SK-N-SH (cell line): Measurements from ENCODE around the gene OSBPL7. TPM values are rescaled to one million over a fixed set of nuclear protein-coding genes. Genes with fewer than 3 reads are reported as not detected.

Source experiments
- CTCF ChIA-PET: fragments of 300-600, 350-600 bp; formaldehyde crosslinking; extraction: SDS; loops from one replicate; lab custom pipeline; 2021; lab: Yijun Ruan, JAX
- POLR2A ChIA-PET: fragments of 350-600 bp; sonication (Branson Sonifier 250); formaldehyde crosslinking; extraction: SDS; loops from one replicate; lab custom pipeline; 2020; ENCODE audit warnings: antibody characterized with exemption, inconsistent platforms; lab: Yijun Ruan, JAX
- DNase-seq: peaks from one replicate; pipeline ENCODE4 v3.0.0; 2012
- H2AFZ ChIP-seq: fragments of 200-600 bp; sonication (generic); 2 replicates; pipeline ENCODE4 v1.8.1; 2016; ENCODE audit warnings: antibody characterized with exemption, mild to moderate bottlenecking, low read depth
- H3F3A ChIP-seq: fragments of 200-600 bp; sonication (generic); replicated peaks from 2 replicates; pipeline ENCODE3; 2016; ENCODE audit warnings: antibody characterized with exemption, mild to moderate bottlenecking; ENCODE audit not compliant: insufficient read depth
- H3K27ac ChIP-seq, 2 experiments: fragments of 200-500 bp in 1 of 2; fragments of 200-600 bp in 1 of 2; sonication (Bioruptor generic) in 1 of 2; sonication (generic), shearing (Covaris generic) in 1 of 2; 2 replicates each; pipeline versions ENCODE4 v1.5.1 to v1.6.1; 2014 to 2016; ENCODE audit warnings: low read depth in 2 of 2, inconsistent platforms in 1 of 2, low read length in 1 of 2, mild to moderate bottlenecking in 1 of 2, mixed read lengths in 1 of 2
- H3K27me3 ChIP-seq: fragments of 200-600 bp; sonication (generic), shearing (Covaris generic); 2 replicates; pipeline ENCODE4 v1.6.1; 2016; ENCODE audit warnings: mixed run types; ENCODE audit not compliant: insufficient read depth
- H3K36me3 ChIP-seq, 2 experiments: fragments of 200-500 bp in 1 of 2; fragments of 200-600 bp in 1 of 2; sonication (Bioruptor generic) in 1 of 2; sonication (generic) in 1 of 2; replicated peaks in 1 of 2; 2 replicates each; pipeline versions ENCODE3 to v1.5.1; 2014 to 2016; ENCODE audit warnings: low read length in 1 of 2, mild to moderate bottlenecking in 1 of 2; ENCODE audit not compliant: insufficient read depth in 2 of 2, control insufficient read depth in 1 of 2
- H3K4me1 ChIP-seq, 2 experiments: fragments of 200-500 bp in 1 of 2; fragments of 200-600 bp in 1 of 2; sonication (Bioruptor generic) in 1 of 2; sonication (generic), shearing (Covaris generic) in 1 of 2; 2 replicates each; pipeline versions ENCODE4 v1.5.1 to v1.6.1; 2014 to 2016; ENCODE audit warnings: low read depth in 1 of 2, low read length in 1 of 2, mixed run types in 1 of 2; ENCODE audit not compliant: insufficient read depth in 2 of 2, control insufficient read depth in 1 of 2
- H3K4me2 ChIP-seq: fragments of 200-600 bp; sonication (generic), shearing (Covaris generic); 2 replicates; pipeline ENCODE4 v1.6.1; 2017; ENCODE audit warnings: mixed run types
- H3K4me3 ChIP-seq, 2 experiments: fragments of 200-500 bp in 1 of 2; fragments of 200-600 bp in 1 of 2; sonication (Bioruptor generic) in 1 of 2; sonication (generic), shearing (Covaris generic) in 1 of 2; 2 replicates each; pipeline versions ENCODE4 v1.5.1 to v1.8.1; 2014 to 2016; ENCODE audit warnings: low read depth in 2 of 2, inconsistent platforms in 1 of 2, low read length in 1 of 2, mild to moderate bottlenecking in 1 of 2, mixed read lengths in 1 of 2, moderate library complexity in 1 of 2
- H3K79me2 ChIP-seq: fragments of 200-600 bp; sonication (generic); 2 replicates; pipeline ENCODE4 v1.8.1; 2017; ENCODE audit warnings: mild to moderate bottlenecking; ENCODE audit not compliant: insufficient read depth
- H3K9ac ChIP-seq: fragments of 200-600 bp; sonication (generic); 2 replicates; pipeline ENCODE4 v1.6.1; 2017; ENCODE audit warnings: mixed run types
- H3K9me2 ChIP-seq: fragments of 200-600 bp; sonication (generic); 2 replicates; pipeline ENCODE4 v1.6.1; 2017; ENCODE audit warnings: mixed run types
- H3K9me3 ChIP-seq: fragments of 200-600 bp; sonication (generic); 2 replicates; pipeline ENCODE4 v1.6.1; 2017; ENCODE audit warnings: mixed run types, mild to moderate bottlenecking, moderate library complexity
- H4K20me1 ChIP-seq: fragments of 200-600 bp; sonication (generic); 2 replicates; pipeline ENCODE4 v1.6.1; 2017; ENCODE audit warnings: mild to moderate bottlenecking, mixed run types; ENCODE audit not compliant: insufficient read depth
- CHD2 ChIP-seq: fragments of 150-350 bp; IDR thresholded peaks from 2 replicates; pipeline ENCODE4 v1.6.1; 2018; ENCODE audit warnings: low read length; ENCODE audit not compliant: partially characterized antibody
- JUND ChIP-seq: IDR thresholded peaks from 2 replicates; pipeline ENCODE4 v1.4.0; 2012
- MEF2A ChIP-seq: IDR thresholded peaks from 2 replicates; pipeline ENCODE4 v1.4.0; 2012; ENCODE audit warnings: low read depth, borderline replicate concordance
- NRF1 ChIP-seq: IDR thresholded peaks from 2 replicates; pipeline ENCODE4 v1.6.1; 2012; ENCODE audit warnings: low read depth, mild to moderate bottlenecking, low read length
- POLR2AphosphoS5 ChIP-seq: IDR thresholded peaks from 2 replicates; pipeline ENCODE4 v1.6.1; 2012; ENCODE audit warnings: low read depth, low read length
- RCOR1 ChIP-seq: fragments of 150-350 bp; IDR thresholded peaks from 2 replicates; pipeline ENCODE4 v1.6.1; 2017; ENCODE audit warnings: antibody characterized with exemption, low read length
- RFX5 ChIP-seq: IDR thresholded peaks from 2 replicates; pipeline ENCODE4 v1.6.1; 2012; ENCODE audit warnings: mild to moderate bottlenecking, improper control_type of control experiment, low read length
- SMC3 ChIP-seq: IDR thresholded peaks from 2 replicates; pipeline ENCODE4 v1.6.1; 2012; ENCODE audit warnings: low read depth, low read length, improper control_type of control experiment
- TCF12 ChIP-seq: IDR thresholded peaks from 2 replicates; pipeline ENCODE4 v1.4.0; 2012
- WGBS: methylation state at CpG from one replicate; pipeline ENCODE4 v1.1.6; 2017; ENCODE audit warnings: low lambda C conversion rate; 5-methylcytosine and 5-hydroxymethylcytosine counted together
- polyA plus RNA-seq, 3 experiments: library from polyadenylated mRNA; depleted of rRNA; stranded (reverse); fragments of >200 nt; gene quantifications; 2 replicates each; pipeline ENCODE4 v1.2.3, GENCODE V29; 2012
- TF ChIP-seq, protein P1 (sequence below): IDR thresholded peaks from 2 replicates; pipeline ENCODE4; 2012
- TF ChIP-seq, protein P2 (sequence below): fragments of 200-600 bp; sonication (generic); IDR thresholded peaks from 2 replicates; pipeline ENCODE4 v1.6.1; 2017; ENCODE audit warnings: antibody characterized with exemption, mild to moderate bottlenecking, moderate library complexity
- TF ChIP-seq, protein P3 (sequence below): IDR thresholded peaks from 2 replicates; pipeline ENCODE4 v1.6.1; 2012; ENCODE audit warnings: mild to moderate bottlenecking, low read depth, low read length, moderate library complexity
- TF ChIP-seq, protein P4 (sequence below): IDR thresholded peaks from 2 replicates; pipeline ENCODE4 v1.4.0; 2012; ENCODE audit warnings: low read depth, borderline replicate concordance
- TF ChIP-seq, protein P5 (sequence below): IDR thresholded peaks from 2 replicates; pipeline ENCODE4 v1.4.0; 2012; ENCODE audit warnings: low read depth, borderline replicate concordance

Gene OSBPL7
- polyA plus RNA-seq, 1 of the 3 experiments (the other 2 are of a cell fraction): 23.7 TPM

DNA sequence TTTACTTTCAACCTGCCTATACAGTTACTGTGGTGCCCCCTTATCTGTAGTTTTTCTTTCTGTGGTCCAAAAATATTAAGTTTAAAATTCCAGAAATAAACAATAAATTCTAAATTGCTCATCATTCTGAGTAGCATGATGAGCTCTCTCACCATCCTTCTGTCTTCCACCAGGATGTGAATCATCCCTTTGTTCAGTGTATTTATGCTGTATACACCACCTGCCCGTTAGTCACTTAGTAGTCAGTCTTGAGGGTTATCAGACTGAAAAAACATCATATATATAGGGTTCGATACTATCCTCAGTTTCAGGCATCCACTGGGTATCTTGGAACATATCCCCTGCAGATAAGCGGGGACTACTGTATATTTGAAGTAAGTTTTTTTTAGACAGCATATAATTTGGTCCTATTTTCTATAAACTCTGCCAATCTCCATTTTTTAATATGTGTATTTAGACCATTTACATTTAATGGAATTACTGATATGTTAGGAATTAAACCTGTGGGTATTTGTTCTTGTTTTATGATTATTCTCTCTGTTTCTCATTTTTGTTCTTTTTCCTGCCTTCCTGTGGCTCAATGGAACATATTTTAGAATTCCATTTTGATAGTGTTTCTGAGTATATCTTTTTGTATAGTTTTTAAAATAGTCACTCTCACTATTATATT is 57.5 kb downstream of the OSBPL7 start:
- TF ChIP-seq RCOR1: no peak
- TF ChIP-seq TCF12: no peak
- no peak for TF ChIP-seq RFX5
- Histone ChIP-seq H3K9me2 (no peaks in the 10 kb centered on the region), H3K4me3 (no peak overlapping the region), H2AFZ (no peak overlapping the region), H3K4me2 (no peak overlapping the region), H3K9me3 (peaks cover 28% of the 10 kb centered on the region), H3K36me3 (no peaks in the 10 kb centered on the region), H4K20me1 (no peaks in the 10 kb centered on the region), H3K79me2 (no peaks in the 10 kb centered on the region), H3K9ac (no peak overlapping the region), H3K4me1 (no peaks in the 10 kb centered on the region), H3K27me3 (peaks cover 14% of the 10 kb centered on the region; the same call in 1 of the 2 replicates), H3K27ac (no peak overlapping the region), H3F3A (no peaks in the 10 kb centered on the region)
- ChIA-PET POLR2A (no interaction called here), CTCF (interaction anchor here (2.4 kb wide), 1 partner anchor 67 kb away, joined by 6 read pairs; no protein-coding TSS in a partner anchor)
- WGBS: 8% methylated on average over 3 of the region's 3 CpGs
- no peak for DNase-seq

DNA sequence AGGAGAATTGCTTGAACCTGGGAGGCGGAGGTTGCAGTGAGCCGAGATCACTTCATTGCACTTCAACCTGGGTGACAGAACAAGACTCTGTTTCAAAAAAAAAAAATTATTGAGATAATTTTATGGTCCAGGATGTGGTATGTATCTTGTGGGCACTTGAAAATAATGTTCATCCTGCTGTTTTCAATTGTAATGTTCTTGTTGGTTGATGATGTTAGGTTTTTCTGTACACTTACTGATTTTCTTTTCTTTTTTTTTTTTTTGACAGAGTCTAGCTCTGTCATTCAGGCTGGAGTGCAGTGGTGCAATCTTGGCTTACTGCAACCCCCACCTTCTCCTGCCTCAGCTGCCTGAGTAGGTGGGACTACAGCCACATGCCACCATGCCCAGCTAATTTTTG is 58.9 kb downstream of the OSBPL7 start:
- Histone ChIP-seq H3K4me2 (no peak overlapping the region), H3K4me3 (no peak overlapping the region), H3K27me3 (peaks cover 1% of the 10 kb centered on the region; the same call in 1 of the 2 replicates), H3K9ac (no peak overlapping the region), H3K36me3 (no peaks in the 10 kb centered on the region), H2AFZ (no peak overlapping the region), H3K9me3 (peaks cover 28% of the 10 kb centered on the region), H3K9me2 (no peaks in the 10 kb centered on the region), H3K79me2 (no peaks in the 10 kb centered on the region), H3K27ac (no peak overlapping the region), H3K4me1 (no peaks in the 10 kb centered on the region), H4K20me1 (no peaks in the 10 kb centered on the region), H3F3A (no peaks in the 10 kb centered on the region)
- ChIA-PET POLR2A (no interaction called here), CTCF (interaction anchor here (0.7 to 2.4 kb wide), 2 partner anchors 10 to 65 kb away, joined by 4 to 6 read pairs; no protein-coding TSS in a partner anchor)
- DNase-seq: no peak
- TF ChIP-seq, protein P1, sequence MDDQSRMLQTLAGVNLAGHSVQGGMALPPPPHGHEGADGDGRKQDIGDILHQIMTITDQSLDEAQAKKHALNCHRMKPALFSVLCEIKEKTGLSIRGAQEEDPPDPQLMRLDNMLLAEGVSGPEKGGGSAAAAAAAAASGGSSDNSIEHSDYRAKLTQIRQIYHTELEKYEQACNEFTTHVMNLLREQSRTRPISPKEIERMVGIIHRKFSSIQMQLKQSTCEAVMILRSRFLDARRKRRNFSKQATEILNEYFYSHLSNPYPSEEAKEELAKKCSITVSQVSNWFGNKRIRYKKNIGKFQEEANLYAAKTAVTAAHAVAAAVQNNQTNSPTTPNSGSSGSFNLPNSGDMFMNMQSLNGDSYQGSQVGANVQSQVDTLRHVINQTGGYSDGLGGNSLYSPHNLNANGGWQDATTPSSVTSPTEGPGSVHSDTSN: no peak
- TF ChIP-seq TCF12: no peak
- TF ChIP-seq, protein P2, sequence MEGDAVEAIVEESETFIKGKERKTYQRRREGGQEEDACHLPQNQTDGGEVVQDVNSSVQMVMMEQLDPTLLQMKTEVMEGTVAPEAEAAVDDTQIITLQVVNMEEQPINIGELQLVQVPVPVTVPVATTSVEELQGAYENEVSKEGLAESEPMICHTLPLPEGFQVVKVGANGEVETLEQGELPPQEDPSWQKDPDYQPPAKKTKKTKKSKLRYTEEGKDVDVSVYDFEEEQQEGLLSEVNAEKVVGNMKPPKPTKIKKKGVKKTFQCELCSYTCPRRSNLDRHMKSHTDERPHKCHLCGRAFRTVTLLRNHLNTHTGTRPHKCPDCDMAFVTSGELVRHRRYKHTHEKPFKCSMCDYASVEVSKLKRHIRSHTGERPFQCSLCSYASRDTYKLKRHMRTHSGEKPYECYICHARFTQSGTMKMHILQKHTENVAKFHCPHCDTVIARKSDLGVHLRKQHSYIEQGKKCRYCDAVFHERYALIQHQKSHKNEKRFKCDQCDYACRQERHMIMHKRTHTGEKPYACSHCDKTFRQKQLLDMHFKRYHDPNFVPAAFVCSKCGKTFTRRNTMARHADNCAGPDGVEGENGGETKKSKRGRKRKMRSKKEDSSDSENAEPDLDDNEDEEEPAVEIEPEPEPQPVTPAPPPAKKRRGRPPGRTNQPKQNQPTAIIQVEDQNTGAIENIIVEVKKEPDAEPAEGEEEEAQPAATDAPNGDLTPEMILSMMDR: no peak
- no peak for TF ChIP-seq JUND
- TF ChIP-seq, protein P3, sequence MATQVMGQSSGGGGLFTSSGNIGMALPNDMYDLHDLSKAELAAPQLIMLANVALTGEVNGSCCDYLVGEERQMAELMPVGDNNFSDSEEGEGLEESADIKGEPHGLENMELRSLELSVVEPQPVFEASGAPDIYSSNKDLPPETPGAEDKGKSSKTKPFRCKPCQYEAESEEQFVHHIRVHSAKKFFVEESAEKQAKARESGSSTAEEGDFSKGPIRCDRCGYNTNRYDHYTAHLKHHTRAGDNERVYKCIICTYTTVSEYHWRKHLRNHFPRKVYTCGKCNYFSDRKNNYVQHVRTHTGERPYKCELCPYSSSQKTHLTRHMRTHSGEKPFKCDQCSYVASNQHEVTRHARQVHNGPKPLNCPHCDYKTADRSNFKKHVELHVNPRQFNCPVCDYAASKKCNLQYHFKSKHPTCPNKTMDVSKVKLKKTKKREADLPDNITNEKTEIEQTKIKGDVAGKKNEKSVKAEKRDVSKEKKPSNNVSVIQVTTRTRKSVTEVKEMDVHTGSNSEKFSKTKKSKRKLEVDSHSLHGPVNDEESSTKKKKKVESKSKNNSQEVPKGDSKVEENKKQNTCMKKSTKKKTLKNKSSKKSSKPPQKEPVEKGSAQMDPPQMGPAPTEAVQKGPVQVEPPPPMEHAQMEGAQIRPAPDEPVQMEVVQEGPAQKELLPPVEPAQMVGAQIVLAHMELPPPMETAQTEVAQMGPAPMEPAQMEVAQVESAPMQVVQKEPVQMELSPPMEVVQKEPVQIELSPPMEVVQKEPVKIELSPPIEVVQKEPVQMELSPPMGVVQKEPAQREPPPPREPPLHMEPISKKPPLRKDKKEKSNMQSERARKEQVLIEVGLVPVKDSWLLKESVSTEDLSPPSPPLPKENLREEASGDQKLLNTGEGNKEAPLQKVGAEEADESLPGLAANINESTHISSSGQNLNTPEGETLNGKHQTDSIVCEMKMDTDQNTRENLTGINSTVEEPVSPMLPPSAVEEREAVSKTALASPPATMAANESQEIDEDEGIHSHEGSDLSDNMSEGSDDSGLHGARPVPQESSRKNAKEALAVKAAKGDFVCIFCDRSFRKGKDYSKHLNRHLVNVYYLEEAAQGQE: no peak
- TF ChIP-seq, protein P4, sequence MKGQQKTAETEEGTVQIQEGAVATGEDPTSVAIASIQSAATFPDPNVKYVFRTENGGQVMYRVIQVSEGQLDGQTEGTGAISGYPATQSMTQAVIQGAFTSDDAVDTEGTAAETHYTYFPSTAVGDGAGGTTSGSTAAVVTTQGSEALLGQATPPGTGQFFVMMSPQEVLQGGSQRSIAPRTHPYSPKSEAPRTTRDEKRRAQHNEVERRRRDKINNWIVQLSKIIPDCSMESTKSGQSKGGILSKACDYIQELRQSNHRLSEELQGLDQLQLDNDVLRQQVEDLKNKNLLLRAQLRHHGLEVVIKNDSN: no peak
- no peak for TF ChIP-seq CHD2
- no peak for TF ChIP-seq SMC3
- TF ChIP-seq, protein P5, sequence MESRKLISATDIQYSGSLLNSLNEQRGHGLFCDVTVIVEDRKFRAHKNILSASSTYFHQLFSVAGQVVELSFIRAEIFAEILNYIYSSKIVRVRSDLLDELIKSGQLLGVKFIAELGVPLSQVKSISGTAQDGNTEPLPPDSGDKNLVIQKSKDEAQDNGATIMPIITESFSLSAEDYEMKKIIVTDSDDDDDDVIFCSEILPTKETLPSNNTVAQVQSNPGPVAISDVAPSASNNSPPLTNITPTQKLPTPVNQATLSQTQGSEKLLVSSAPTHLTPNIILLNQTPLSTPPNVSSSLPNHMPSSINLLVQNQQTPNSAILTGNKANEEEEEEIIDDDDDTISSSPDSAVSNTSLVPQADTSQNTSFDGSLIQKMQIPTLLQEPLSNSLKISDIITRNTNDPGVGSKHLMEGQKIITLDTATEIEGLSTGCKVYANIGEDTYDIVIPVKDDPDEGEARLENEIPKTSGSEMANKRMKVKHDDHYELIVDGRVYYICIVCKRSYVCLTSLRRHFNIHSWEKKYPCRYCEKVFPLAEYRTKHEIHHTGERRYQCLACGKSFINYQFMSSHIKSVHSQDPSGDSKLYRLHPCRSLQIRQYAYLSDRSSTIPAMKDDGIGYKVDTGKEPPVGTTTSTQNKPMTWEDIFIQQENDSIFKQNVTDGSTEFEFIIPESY: no peak
- no peak for TF ChIP-seq POLR2AphosphoS5
- no peak for TF ChIP-seq NRF1
- TF ChIP-seq MEF2A: no peak
- no peak for TF ChIP-seq RCOR1
- WGBS: 50% methylated on average over 2 of the region's 2 CpGs
